SK-N-SH treated with all-trans-retinoic acid at 6 μM for 48 hours (cell line): ENCODE results near the gene SMC1B.

Experiments
- PPARA ChIP-seq: fragments of 250-450 bp; sonication (Bioruptor Pico); IDR thresholded peaks from 2 replicates; pipeline ENCODE4 v1.5.0; 2020; ENCODE audit warnings: mild to moderate bottlenecking, borderline replicate concordance
- TF ChIP-seq, protein P1 (sequence below): fragments of 250-450 bp; sonication (Bioruptor Pico); IDR thresholded peaks from 2 replicates; pipeline ENCODE4 v1.8.0; 2020; ENCODE audit warnings: mild to moderate bottlenecking, moderate library complexity, borderline replicate concordance

DNA sequence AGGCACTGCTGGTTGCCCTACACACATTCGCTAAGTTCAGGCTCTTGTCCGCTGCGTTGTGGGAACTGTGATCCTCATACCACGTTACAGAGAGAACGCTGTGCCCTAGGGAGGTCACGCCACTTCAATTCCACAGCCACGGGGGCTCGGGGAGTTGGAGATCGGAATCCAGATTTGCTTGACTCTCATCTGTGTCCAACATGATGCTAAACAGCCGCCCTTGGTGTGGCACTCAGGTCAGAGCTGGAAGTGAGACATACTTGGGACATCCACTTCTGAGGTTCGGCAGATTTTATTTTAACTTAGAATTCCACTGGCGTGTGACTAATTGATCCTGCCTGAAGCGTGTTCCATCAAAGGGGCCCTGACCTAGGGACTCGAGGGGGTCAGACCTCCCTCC is 41.8 kb upstream of the SMC1B start:
- TF ChIP-seq PPARA (CRISPR knock-in tag) = no peak
- TF ChIP-seq, protein P1, sequence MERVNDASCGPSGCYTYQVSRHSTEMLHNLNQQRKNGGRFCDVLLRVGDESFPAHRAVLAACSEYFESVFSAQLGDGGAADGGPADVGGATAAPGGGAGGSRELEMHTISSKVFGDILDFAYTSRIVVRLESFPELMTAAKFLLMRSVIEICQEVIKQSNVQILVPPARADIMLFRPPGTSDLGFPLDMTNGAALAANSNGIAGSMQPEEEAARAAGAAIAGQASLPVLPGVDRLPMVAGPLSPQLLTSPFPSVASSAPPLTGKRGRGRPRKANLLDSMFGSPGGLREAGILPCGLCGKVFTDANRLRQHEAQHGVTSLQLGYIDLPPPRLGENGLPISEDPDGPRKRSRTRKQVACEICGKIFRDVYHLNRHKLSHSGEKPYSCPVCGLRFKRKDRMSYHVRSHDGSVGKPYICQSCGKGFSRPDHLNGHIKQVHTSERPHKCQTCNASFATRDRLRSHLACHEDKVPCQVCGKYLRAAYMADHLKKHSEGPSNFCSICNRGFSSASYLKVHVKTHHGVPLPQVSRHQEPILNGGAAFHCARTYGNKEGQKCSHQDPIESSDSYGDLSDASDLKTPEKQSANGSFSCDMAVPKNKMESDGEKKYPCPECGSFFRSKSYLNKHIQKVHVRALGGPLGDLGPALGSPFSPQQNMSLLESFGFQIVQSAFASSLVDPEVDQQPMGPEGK = no peak
